GM23248 (cell line): ENCODE measurements around the gene EHD4. TPM values are rescaled to one million over a fixed set of nuclear protein-coding genes. Genes with fewer than 3 reads are reported as not detected.

ENCODE experiments used
- DNase-seq: peaks from one replicate; pipeline ENCODE4 v3.0.0-alpha.2; 2015
- H2AFZ ChIP-seq: fragments of 200-600 bp; sonication (generic); 2 replicates; pipeline ENCODE4 v1.6.1; 2016; ENCODE audit warnings: antibody characterized with exemption
- H3F3A ChIP-seq: fragments of 200-600 bp; sonication (generic); 2 replicates; pipeline ENCODE4 v1.6.1; 2016; ENCODE audit warnings: mild to moderate bottlenecking, antibody characterized with exemption, mixed run types; ENCODE audit not compliant: insufficient read depth
- H3K27ac ChIP-seq: fragments of 200-600 bp; sonication (generic); 2 replicates; pipeline ENCODE4 v1.5.1; 2016; ENCODE audit warnings: mild to moderate bottlenecking
- H3K27me3 ChIP-seq: fragments of 200-600 bp; sonication (generic); replicated peaks from 2 replicates; pipeline ENCODE4 v1.6.1; 2016; ENCODE audit warnings: mild to moderate bottlenecking; ENCODE audit not compliant: insufficient read depth
- H3K36me3 ChIP-seq: fragments of 200-600 bp; sonication (generic); 2 replicates; pipeline ENCODE4 v1.6.1; 2016; ENCODE audit warnings: low read depth, mild to moderate bottlenecking
- H3K4me1 ChIP-seq: fragments of 200-600 bp; sonication (generic); 2 replicates; pipeline ENCODE4 v1.6.1; 2016; ENCODE audit warnings: mild to moderate bottlenecking; ENCODE audit not compliant: insufficient read depth
- H3K4me2 ChIP-seq: fragments of 200-600 bp; sonication (generic); one replicate; pipeline ENCODE4 v1.6.1; 2016; ENCODE audit warnings: mild to moderate bottlenecking; ENCODE audit not compliant: unreplicated experiment
- H3K4me3 ChIP-seq: fragments of 200-600 bp; sonication (generic); 2 replicates; pipeline ENCODE4 v1.5.1; 2016; ENCODE audit warnings: mild to moderate bottlenecking
- H3K79me2 ChIP-seq: fragments of 200-600 bp; sonication (generic); 2 replicates; pipeline ENCODE4 v1.6.1; 2016; ENCODE audit warnings: mild to moderate bottlenecking; ENCODE audit not compliant: insufficient read depth
- H3K9ac ChIP-seq: fragments of 200-600 bp; sonication (generic); 2 replicates; pipeline ENCODE4 v1.6.1; 2016; ENCODE audit warnings: mild to moderate bottlenecking
- H3K9me2 ChIP-seq: fragments of 200-600 bp; sonication (generic); 2 replicates; pipeline ENCODE4 v1.6.1; 2016; ENCODE audit warnings: mixed run types, mild to moderate bottlenecking, moderate library complexity; ENCODE audit not compliant: insufficient read depth
- H3K9me3 ChIP-seq: fragments of 200-600 bp; sonication (generic); one replicate; pipeline ENCODE4 v1.6.1; 2017; ENCODE audit warnings: low read depth
- H4K20me1 ChIP-seq: fragments of 200-600 bp; sonication (generic); 2 replicates; pipeline ENCODE4 v1.6.0; 2016; ENCODE audit not compliant: insufficient read depth
- EZH2 ChIP-seq: fragments of 200-600 bp; sonication (generic); IDR thresholded peaks from 2 replicates; pipeline ENCODE4 v1.6.1; 2018; ENCODE audit warnings: antibody characterized with exemption, mild to moderate bottlenecking; ENCODE audit not compliant: insufficient read depth, poor library complexity, severe bottlenecking
- EZH2phosphoT487 ChIP-seq: fragments of 200-600 bp; sonication (generic); IDR thresholded peaks from 2 replicates; pipeline ENCODE4 v1.6.1; 2018; ENCODE audit warnings: antibody characterized with exemption, moderate library complexity, mild to moderate bottlenecking, low read depth; ENCODE audit not compliant: insufficient read depth
- WGBS, 2 experiments: methylation state at CpG; one replicate each; pipeline ENCODE4 v1.1.6; 2015 to 2017; ENCODE audit warnings: low lambda C conversion rate in 2 of 2, low coverage in 1 of 2; ENCODE audit errors: missing lambda C conversion rate in 2 of 2; 5-methylcytosine and 5-hydroxymethylcytosine counted together
- in situ Hi-C: fragments of 300-500 bp; cut with MboI; formaldehyde crosslinking; loops from 2 replicates; pipeline ENCODE4 v1.15.0; 2020
- polyA plus RNA-seq: library from polyadenylated mRNA; unstranded; fragments of >200 nt; fragmentation: Nextera tagmentation; extraction: Ambion mirVana; gene quantifications from 2 replicates; pipeline ENCODE4 v1.2.1, GENCODE V29; 2016
- total RNA-seq: library from RNA; depleted of rRNA; stranded (reverse); fragments of >200 nt; shearing (Covaris generic); gene quantifications from 2 replicates; pipeline ENCODE4 v1.2.3, GENCODE V29; 2014

Gene EHD4
- total and polyA plus RNA-seq, 2 experiments from 2014 or later = 17.7 to 18.7 TPM

- peaks cover 17% of the 10 kb centered on the region; the same call in 1 of the 2 replicates for H3K79me2 ChIP-seq
- in situ Hi-C loops = no loop called here
- H3K9me3 ChIP-seq = no peaks in the 10 kb centered on the region
- DNase-seq = no peak
- H3K9ac ChIP-seq = peak overlapping the region; percentile 41; the same call in 1 of the 2 replicates
- H3K9me2 ChIP-seq = no peaks in the 10 kb centered on the region
- TF ChIP-seq EZH2phosphoT487 = no peak
- no peak for TF ChIP-seq EZH2
- H2AFZ ChIP-seq = no peak overlapping the region
- H3F3A ChIP-seq = peaks cover 26% of the 10 kb centered on the region
- 0 out of 2 replicates have a peak, but pooled peaks cover 3% of the 10 kb centered on the region for H3K36me3 ChIP-seq
- H3K27me3 ChIP-seq = no peaks in the 10 kb centered on the region
- H3K4me2 ChIP-seq = no peak overlapping the region
- no peaks in the 10 kb centered on the region for H4K20me1 ChIP-seq
- peaks cover 36% of the 10 kb centered on the region for H3K4me1 ChIP-seq
- WGBS, 2 experiments = 60 to 66% methylated on average over 16 of the region's 16 CpGs
- no peak overlapping the region for H3K27ac ChIP-seq
- H3K4me3 ChIP-seq = no peak overlapping the region
Measured at GRCh38 chr15:41928637-41929620, 43.4 kb downstream of the EHD4 start.

- no peak for DNase-seq
- Histone ChIP-seq H3K79me2 (peaks cover 10% of the 10 kb centered on the region; the same call in 1 of the 2 replicates), H3K27me3 (no peaks in the 10 kb centered on the region), H3K4me3 (no peak overlapping the region), H3K27ac (no peak overlapping the region), H3K9me2 (no peaks in the 10 kb centered on the region), H4K20me1 (no peaks in the 10 kb centered on the region), H3K4me2 (no peak overlapping the region), H3K4me1 (peaks cover 30% of the 10 kb centered on the region), H3K9me3 (no peaks in the 10 kb centered on the region), H3K9ac (no peak overlapping the region), H2AFZ (no peak overlapping the region), H3K36me3 (0 out of 2 replicates have a peak, but pooled peaks cover 3% of the 10 kb centered on the region), H3F3A (peaks cover 26% of the 10 kb centered on the region)
- no peak for TF ChIP-seq EZH2
- in situ Hi-C loops = no loop called here
- 88 to 93% methylated on average over 6 of the region's 6 CpGs for WGBS, 2 experiments
Measured at GRCh38 chr15:41928100-41928499, 44.3 kb downstream of the EHD4 start.

- no peak for TF ChIP-seq EZH2
- no peak for TF ChIP-seq EZH2phosphoT487
- H3K36me3 ChIP-seq = 0 out of 2 replicates have a peak, but pooled peaks cover 3% of the 10 kb centered on the region
- 0 out of 2 replicates have a peak, but pooled peaks cover 4% of the 10 kb centered on the region for H3K79me2 ChIP-seq
- no peak overlapping the region for H3K4me2 ChIP-seq
- no peaks in the 10 kb centered on the region for H3K27me3 ChIP-seq
- H3K9me3 ChIP-seq = no peaks in the 10 kb centered on the region
- H3K27ac ChIP-seq = no peak overlapping the region
- WGBS, 2 experiments = 99 to 100% methylated on average over 3 of the region's 3 CpGs
- H3F3A ChIP-seq = peaks cover 26% of the 10 kb centered on the region
- no peaks in the 10 kb centered on the region for H4K20me1 ChIP-seq
- H3K4me1 ChIP-seq = peaks cover 30% of the 10 kb centered on the region
- H3K9ac ChIP-seq = no peak overlapping the region
- DNase-seq = no peak
- no peak overlapping the region for H2AFZ ChIP-seq
- H3K4me3 ChIP-seq = no peak overlapping the region
- in situ Hi-C loops = no loop called here
- H3K9me2 ChIP-seq = no peaks in the 10 kb centered on the region
Measured at GRCh38 chr15:41927536-41927935, 44.8 kb downstream of the EHD4 start.

GRCh38 chr15:41926185-41927056 lies 45.9 kb downstream of the EHD4 start:
- DNase-seq = peak; percentile 65
- peaks cover 25% of the 10 kb centered on the region for H3F3A ChIP-seq
- no peak for TF ChIP-seq EZH2
- no peaks in the 10 kb centered on the region for H3K79me2 ChIP-seq
- H3K4me3 ChIP-seq = no peak overlapping the region
- no peak overlapping the region for H3K27ac ChIP-seq
- H3K36me3 ChIP-seq = no peaks in the 10 kb centered on the region
- H3K9ac ChIP-seq = no peak overlapping the region
- in situ Hi-C loops = no loop called here
- no peaks in the 10 kb centered on the region for H3K9me2 ChIP-seq
- H3K4me1 ChIP-seq = peaks cover 30% of the 10 kb centered on the region
- H4K20me1 ChIP-seq = no peaks in the 10 kb centered on the region
- no peak overlapping the region for H2AFZ ChIP-seq
- H3K4me2 ChIP-seq = no peak overlapping the region
- no peaks in the 10 kb centered on the region for H3K9me3 ChIP-seq
- H3K27me3 ChIP-seq = no peaks in the 10 kb centered on the region
- WGBS, 2 experiments = 55 to 58% methylated on average over 10 of the region's 10 CpGs
